ENCODE data around the gene LAMA2. TPM values are rescaled to one million over a fixed set of nuclear protein-coding genes. Genes with fewer than 3 reads are reported as not detected.

The LAMA2 gene
- polyA plus RNA-seq, 1 donor from 2014 or later, result 2.5 TPM

DNA sequence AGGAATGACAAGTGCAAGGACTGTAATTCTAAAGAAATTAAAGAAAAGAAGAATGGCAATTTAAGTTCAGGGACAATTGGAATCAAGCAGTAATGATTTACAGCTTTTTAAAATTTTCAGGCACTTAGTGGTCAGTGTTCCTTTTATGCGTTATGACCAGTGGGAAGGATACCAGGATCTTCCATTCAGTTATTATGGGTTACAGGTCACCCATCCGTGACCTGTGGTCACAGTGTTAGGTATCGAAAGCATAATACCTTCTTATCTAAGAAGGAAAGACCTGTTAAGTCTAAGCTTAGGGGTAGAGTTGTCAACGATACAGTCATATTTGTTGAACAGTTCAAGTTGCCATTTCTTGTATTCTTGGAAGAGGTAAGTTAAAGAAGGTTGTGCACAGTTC, 253.8 kb downstream of the LAMA2 start:
- Histone ChIP-seq H2AFZ (ENCODE audit: low read depth, low read length) (no peak overlapping the region), H3K79me2 (replicated peaks; ENCODE audit: insufficient read depth, low read length) (no peaks in the 10 kb centered on the region), H3K27ac (ENCODE audit: low read length) (no peak overlapping the region), H3K36me3 (ENCODE audit: insufficient read depth, low read length) (no peaks in the 10 kb centered on the region), H4K20me1 (ENCODE audit: insufficient read depth) (no peaks in the 10 kb centered on the region), H3K9me2 (ENCODE audit: insufficient read depth, low read length) (no peaks in the 10 kb centered on the region), H3K27me3 (ENCODE audit: insufficient read depth, low read depth, low read length) (no peaks in the 10 kb centered on the region), H3K4me3 (ENCODE audit: low read length) (no peak overlapping the region), H3K4me2 (ENCODE audit: low read length) (no peak overlapping the region), H3K9me3 (ENCODE audit: low read length) (no peaks in the 10 kb centered on the region), H3F3A (ENCODE audit: insufficient read depth, low read length, poor library complexity, severe bottlenecking) (no peaks in the 10 kb centered on the region), H3K9ac (ENCODE audit: low read length) (no peak overlapping the region)
- TF ChIP-seq SMC3 (conservative IDR thresholded peaks at IDR 0.05; ENCODE audit: poor library complexity) (no peak), EZH2 (IDR thresholded peaks at IDR 0.05; ENCODE audit: borderline replicate concordance, insufficient read depth, low read length, poor library complexity, severe bottlenecking) (no peak)
- TF ChIP-seq, protein P1, sequence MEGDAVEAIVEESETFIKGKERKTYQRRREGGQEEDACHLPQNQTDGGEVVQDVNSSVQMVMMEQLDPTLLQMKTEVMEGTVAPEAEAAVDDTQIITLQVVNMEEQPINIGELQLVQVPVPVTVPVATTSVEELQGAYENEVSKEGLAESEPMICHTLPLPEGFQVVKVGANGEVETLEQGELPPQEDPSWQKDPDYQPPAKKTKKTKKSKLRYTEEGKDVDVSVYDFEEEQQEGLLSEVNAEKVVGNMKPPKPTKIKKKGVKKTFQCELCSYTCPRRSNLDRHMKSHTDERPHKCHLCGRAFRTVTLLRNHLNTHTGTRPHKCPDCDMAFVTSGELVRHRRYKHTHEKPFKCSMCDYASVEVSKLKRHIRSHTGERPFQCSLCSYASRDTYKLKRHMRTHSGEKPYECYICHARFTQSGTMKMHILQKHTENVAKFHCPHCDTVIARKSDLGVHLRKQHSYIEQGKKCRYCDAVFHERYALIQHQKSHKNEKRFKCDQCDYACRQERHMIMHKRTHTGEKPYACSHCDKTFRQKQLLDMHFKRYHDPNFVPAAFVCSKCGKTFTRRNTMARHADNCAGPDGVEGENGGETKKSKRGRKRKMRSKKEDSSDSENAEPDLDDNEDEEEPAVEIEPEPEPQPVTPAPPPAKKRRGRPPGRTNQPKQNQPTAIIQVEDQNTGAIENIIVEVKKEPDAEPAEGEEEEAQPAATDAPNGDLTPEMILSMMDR (IDR thresholded peaks at IDR 0.05; ENCODE audit: poor library complexity, severe bottlenecking), result no peak

DNA sequence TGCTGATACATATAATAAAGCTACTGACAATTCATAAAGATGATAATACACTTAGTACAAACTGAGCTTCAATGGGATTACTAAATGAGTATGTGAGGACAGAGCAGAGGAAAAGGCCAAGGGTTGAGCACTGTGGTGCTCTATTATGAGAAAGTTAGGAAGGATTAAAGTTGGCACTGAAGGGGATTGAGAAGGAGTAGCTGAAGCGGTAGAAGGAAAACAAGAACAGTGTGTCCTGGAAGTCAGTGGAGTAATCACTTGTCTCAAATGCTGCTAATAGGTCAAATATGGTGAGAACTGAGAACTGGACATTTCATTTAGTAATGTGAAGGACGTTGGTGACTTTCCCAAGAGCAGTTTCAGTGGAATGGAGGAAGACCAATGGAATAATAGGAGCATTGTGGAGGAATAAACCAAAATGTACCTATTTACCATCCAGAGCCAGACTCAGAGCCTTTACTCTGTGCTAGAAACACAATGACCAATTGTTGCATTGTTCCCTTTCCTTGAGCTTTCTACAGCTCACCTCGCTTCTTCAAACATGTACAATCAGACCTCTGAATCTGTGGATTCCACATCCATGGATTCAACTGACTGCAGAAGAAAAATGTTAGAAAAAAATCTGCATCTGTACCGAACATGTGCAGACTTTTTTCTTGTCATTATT, 255.9 kb downstream of the LAMA2 start:
- H3F3A ChIP-seq (ENCODE audit: insufficient read depth, low read length, poor library complexity, severe bottlenecking), result no peaks in the 10 kb centered on the region
- H3K9me3 ChIP-seq (ENCODE audit: low read length), result no peaks in the 10 kb centered on the region
- no peak overlapping the region for H3K4me2 ChIP-seq (ENCODE audit: low read length)
- no peak overlapping the region for H2AFZ ChIP-seq (ENCODE audit: low read depth, low read length)
- H3K27ac ChIP-seq (ENCODE audit: low read length), result no peak overlapping the region
- H3K9me2 ChIP-seq (ENCODE audit: insufficient read depth, low read length), result no peaks in the 10 kb centered on the region
- no peaks in the 10 kb centered on the region for H3K79me2 ChIP-seq (replicated peaks; ENCODE audit: insufficient read depth, low read length)
- H3K9ac ChIP-seq (ENCODE audit: low read length), result no peak overlapping the region
- TF ChIP-seq POLR2AphosphoS5 (IDR thresholded peaks at IDR 0.05) (no peak), EZH2 (IDR thresholded peaks at IDR 0.05; ENCODE audit: borderline replicate concordance, insufficient read depth, low read length, poor library complexity, severe bottlenecking) (no peak), TAF1 (IDR thresholded peaks at IDR 0.05; ENCODE audit: low read depth) (no peak), RAD21 (conservative IDR thresholded peaks at IDR 0.05) (no peak), SMC3 (conservative IDR thresholded peaks at IDR 0.05; ENCODE audit: poor library complexity) (no peak), MXI1 (conservative IDR thresholded peaks at IDR 0.05; ENCODE audit: poor library complexity, severe bottlenecking) (no peak)
- TF ChIP-seq, protein P2, sequence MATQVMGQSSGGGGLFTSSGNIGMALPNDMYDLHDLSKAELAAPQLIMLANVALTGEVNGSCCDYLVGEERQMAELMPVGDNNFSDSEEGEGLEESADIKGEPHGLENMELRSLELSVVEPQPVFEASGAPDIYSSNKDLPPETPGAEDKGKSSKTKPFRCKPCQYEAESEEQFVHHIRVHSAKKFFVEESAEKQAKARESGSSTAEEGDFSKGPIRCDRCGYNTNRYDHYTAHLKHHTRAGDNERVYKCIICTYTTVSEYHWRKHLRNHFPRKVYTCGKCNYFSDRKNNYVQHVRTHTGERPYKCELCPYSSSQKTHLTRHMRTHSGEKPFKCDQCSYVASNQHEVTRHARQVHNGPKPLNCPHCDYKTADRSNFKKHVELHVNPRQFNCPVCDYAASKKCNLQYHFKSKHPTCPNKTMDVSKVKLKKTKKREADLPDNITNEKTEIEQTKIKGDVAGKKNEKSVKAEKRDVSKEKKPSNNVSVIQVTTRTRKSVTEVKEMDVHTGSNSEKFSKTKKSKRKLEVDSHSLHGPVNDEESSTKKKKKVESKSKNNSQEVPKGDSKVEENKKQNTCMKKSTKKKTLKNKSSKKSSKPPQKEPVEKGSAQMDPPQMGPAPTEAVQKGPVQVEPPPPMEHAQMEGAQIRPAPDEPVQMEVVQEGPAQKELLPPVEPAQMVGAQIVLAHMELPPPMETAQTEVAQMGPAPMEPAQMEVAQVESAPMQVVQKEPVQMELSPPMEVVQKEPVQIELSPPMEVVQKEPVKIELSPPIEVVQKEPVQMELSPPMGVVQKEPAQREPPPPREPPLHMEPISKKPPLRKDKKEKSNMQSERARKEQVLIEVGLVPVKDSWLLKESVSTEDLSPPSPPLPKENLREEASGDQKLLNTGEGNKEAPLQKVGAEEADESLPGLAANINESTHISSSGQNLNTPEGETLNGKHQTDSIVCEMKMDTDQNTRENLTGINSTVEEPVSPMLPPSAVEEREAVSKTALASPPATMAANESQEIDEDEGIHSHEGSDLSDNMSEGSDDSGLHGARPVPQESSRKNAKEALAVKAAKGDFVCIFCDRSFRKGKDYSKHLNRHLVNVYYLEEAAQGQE (IDR thresholded peaks at IDR 0.05; ENCODE audit: borderline replicate concordance), result no peak
- TF ChIP-seq, protein P1 (IDR thresholded peaks at IDR 0.05; ENCODE audit: poor library complexity, severe bottlenecking), result no peak
- H3K36me3 ChIP-seq (ENCODE audit: insufficient read depth, low read length), result no peaks in the 10 kb centered on the region
- no peaks in the 10 kb centered on the region for H3K27me3 ChIP-seq (ENCODE audit: insufficient read depth, low read depth, low read length)
- no peaks in the 10 kb centered on the region for H4K20me1 ChIP-seq (ENCODE audit: insufficient read depth)
- no peak overlapping the region for H3K4me3 ChIP-seq (ENCODE audit: low read length)
